Measurements from ENCODE around the gene C20orf144. TPM values are rescaled to one million over a fixed set of nuclear protein-coding genes. Genes with fewer than 3 reads are reported as not detected.

Gene C20orf144
- total and polyA plus RNA-seq, 9 donors: 0.05 to 0.46 TPM; not detected in 7

- no peaks in the 10 kb centered on the region for H3K9me3 ChIP-seq
- peaks cover 46% of the 10 kb centered on the region for H3K4me1 ChIP-seq (ENCODE audit: insufficient read depth)
- H3K27me3 ChIP-seq: no peaks in the 10 kb centered on the region
- WGBS, 3 donors: 79 to 87% (median 86%) methylated on average over 29 to 31 of the region's 31 CpGs
- no peak for TF ChIP-seq POLR2A (IDR thresholded peaks at IDR 0.05)
- no peak for TF ChIP-seq EP300 (IDR thresholded peaks at IDR 0.05)
- no peak for TF ChIP-seq CTCF (IDR thresholded peaks at IDR 0.05)
- no peak overlapping the region for H3K4me3 ChIP-seq
- H3K27ac ChIP-seq: peak overlapping the region; percentile 93 to 97
- intact Hi-C loops (cut with DNase I): loop anchor here in 2 of 4 donors (5.0 to 10.0 kb wide), 2 partner anchors 55 to 138 kb away; partner anchors contain the start of genes CHMP4B (in 1 of the 2) and ZNF341 (in 1 of the 2)
- H3K36me3 ChIP-seq: no peaks in the 10 kb centered on the region
- peak in 4 of 5 donors; percentile 22 to 65 (median 56) for DNase-seq
These were observed 14.8 kb downstream of the C20orf144 start for GRCh38 chr20:33676652-33677645.

GRCh38 chr20:33677991-33678702 lies 16.0 kb downstream of the C20orf144 start:
- H3K36me3 ChIP-seq: no peaks in the 10 kb centered on the region
- no peaks in the 10 kb centered on the region for H3K9me3 ChIP-seq
- peak; percentile 82 to 89 (median 84) for DNase-seq
- intact Hi-C loops (cut with DNase I): loop anchor here in 2 of 4 donors (5.0 to 10.0 kb wide), 2 partner anchors 54 to 137 kb away; partner anchors contain the start of genes CHMP4B (in 1 of the 2) and ZNF341 (in 1 of the 2)
- WGBS, 3 donors: 30 to 62% (median 34%) methylated on average over 10 to 15 of the region's 15 CpGs
- H3K4me1 ChIP-seq (ENCODE audit: insufficient read depth): peaks cover 41% of the 10 kb centered on the region
- no peak overlapping the region for H3K4me3 ChIP-seq
- TF ChIP-seq EP300 (IDR thresholded peaks at IDR 0.05) (no peak), POLR2A (IDR thresholded peaks at IDR 0.05) (no peak), CTCF (IDR thresholded peaks at IDR 0.05) (no peak)
- peak overlapping the region; percentile 93 to 97 for H3K27ac ChIP-seq
- H3K27me3 ChIP-seq: no peaks in the 10 kb centered on the region

- Histone ChIP-seq H3K9me3 (no peaks in the 10 kb centered on the region), H3K4me3 (no peak overlapping the region), H3K27me3 (no peaks in the 10 kb centered on the region), H3K4me1 (ENCODE audit: insufficient read depth) (peaks cover 42% of the 10 kb centered on the region), H3K36me3 (no peaks in the 10 kb centered on the region), H3K27ac (peak overlapping the region; percentile 41 to 93)
- no peak for TF ChIP-seq CTCF (IDR thresholded peaks at IDR 0.05)
- no peak for TF ChIP-seq POLR2A (IDR thresholded peaks at IDR 0.05)
- no peak for TF ChIP-seq EP300 (IDR thresholded peaks at IDR 0.05)
- peak in 3 of 5 donors; percentile 38 to 48 (median 47) for DNase-seq
- intact Hi-C loops (cut with DNase I): loop anchor here in 2 of 4 donors (5.0 to 10.0 kb wide), 2 partner anchors 52 to 135 kb away; partner anchors contain the start of genes CHMP4B (in 1 of the 2) and ZNF341 (in 1 of the 2)
- WGBS, 3 donors: 88 to 89% (median 88%) methylated on average over 20 of the region's 20 CpGs
These were observed 17.8 kb downstream of the C20orf144 start for GRCh38 chr20:33679758-33680485.
